Cardiac fibroblast (primary cell): ENCODE data around the gene GDI2.

ENCODE experiments used
- DNase-seq, 2 donors: peaks; one replicate each; pipeline versions ENCODE4 v3.0.0 to v3.0.0-alpha.2; 2010; ENCODE audit warnings: low read depth in 2 of 2
- H3K4me3 ChIP-seq, 2 donors: replicated peaks in 1 of 2; 1 replicate in 1 of 2; 2 replicates in 1 of 2; pipeline ENCODE4 v1.5.1; 2011; ENCODE audit warnings: low read depth in 2 of 2, low read length in 2 of 2, mild to moderate bottlenecking in 2 of 2, moderate library complexity in 1 of 2
- TF ChIP-seq, protein P1 (sequence below): IDR thresholded peaks from one replicate; pipeline ENCODE4 v1.5.1; 2011; ENCODE audit warnings: low read depth, mild to moderate bottlenecking, low read length, inconsistent platforms

Gene GDI2

DNA sequence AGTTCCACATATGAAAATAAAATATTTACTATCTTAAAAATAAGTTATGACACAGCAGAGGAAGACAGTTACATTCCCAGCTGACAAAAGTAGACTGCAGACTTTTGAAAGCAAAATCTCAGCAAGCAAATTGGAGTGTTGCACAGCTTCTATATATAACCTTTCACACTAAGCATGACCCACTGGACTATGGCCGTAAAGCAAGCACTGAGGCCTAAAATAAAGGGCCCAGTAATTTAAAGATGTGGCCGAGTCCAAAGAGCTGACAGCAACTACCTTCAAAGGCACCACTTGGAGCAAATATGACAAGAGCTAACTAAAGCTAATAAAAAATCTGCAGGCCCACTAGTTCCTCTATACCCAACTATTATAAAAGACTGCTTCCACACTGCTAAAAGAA lies 6.5 kb downstream of the GDI2 start:
- TF ChIP-seq, protein P1, sequence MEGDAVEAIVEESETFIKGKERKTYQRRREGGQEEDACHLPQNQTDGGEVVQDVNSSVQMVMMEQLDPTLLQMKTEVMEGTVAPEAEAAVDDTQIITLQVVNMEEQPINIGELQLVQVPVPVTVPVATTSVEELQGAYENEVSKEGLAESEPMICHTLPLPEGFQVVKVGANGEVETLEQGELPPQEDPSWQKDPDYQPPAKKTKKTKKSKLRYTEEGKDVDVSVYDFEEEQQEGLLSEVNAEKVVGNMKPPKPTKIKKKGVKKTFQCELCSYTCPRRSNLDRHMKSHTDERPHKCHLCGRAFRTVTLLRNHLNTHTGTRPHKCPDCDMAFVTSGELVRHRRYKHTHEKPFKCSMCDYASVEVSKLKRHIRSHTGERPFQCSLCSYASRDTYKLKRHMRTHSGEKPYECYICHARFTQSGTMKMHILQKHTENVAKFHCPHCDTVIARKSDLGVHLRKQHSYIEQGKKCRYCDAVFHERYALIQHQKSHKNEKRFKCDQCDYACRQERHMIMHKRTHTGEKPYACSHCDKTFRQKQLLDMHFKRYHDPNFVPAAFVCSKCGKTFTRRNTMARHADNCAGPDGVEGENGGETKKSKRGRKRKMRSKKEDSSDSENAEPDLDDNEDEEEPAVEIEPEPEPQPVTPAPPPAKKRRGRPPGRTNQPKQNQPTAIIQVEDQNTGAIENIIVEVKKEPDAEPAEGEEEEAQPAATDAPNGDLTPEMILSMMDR = no peak
- H3K4me3 ChIP-seq = no peak overlapping the region
- DNase-seq = no peak

DNA sequence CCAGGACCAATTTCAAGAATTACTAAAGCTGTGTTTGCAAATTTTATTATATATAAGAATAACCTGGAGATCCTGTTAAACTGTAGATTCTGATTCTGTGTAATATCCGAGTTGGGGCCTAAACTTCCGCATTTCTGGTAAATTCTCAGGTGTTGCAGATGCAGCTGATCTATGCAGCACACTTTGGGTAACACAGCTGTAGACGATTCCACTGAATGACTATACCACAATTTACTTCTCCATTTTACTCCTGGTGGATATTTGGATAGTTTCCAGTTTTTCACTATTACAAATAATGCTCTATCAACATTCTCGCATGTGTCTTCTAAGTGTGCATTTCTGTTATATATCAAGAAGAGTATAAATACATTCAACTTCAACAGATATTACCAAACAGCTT lies 7.5 kb downstream of the GDI2 start:
- no peak overlapping the region for H3K4me3 ChIP-seq
- no peak for DNase-seq
- TF ChIP-seq, protein P1 = no peak

DNA sequence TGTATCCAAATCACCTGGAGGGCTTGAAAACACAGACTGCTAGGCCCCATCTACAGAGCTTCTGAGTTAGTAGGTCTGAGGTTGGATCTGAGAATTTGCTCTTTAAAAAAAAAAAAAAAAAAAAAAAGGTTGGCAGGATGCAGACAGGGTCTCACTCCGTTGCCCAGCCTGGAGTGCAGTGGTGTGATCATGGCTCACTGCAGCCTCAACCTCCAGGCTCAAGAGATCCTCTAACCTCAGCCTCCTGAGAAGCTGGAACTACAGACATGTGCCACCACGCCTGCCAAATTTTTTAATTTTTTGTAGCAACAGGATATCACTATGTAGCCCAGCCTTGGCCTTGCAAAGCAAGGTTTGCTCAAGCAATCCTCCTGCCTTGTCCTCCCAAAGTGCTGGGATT lies 8.0 kb downstream of the GDI2 start:
- DNase-seq = no peak
- H3K4me3 ChIP-seq = no peak overlapping the region
- TF ChIP-seq, protein P1 = no peak

DNA sequence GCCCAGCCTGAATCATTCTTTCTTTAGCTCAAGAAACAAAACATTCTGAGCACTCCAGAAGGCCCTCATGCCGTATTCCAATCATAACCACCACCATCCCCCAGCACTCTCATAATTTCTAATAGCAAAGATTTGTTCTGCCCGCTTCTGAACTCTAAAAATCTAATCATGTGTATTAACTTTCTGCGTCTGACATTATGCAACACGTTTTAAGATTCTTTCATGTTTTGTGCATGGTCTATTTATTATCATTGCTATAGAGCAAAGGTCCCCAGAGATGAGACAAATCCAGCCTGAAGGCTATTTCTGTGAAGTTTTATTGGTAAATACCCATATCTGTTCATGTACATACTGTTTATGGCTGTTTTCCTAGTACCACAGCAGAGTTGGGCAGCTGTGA lies 8.8 kb downstream of the GDI2 start:
- TF ChIP-seq, protein P1 = no peak
- H3K4me3 ChIP-seq = no peak overlapping the region
- no peak for DNase-seq

DNA sequence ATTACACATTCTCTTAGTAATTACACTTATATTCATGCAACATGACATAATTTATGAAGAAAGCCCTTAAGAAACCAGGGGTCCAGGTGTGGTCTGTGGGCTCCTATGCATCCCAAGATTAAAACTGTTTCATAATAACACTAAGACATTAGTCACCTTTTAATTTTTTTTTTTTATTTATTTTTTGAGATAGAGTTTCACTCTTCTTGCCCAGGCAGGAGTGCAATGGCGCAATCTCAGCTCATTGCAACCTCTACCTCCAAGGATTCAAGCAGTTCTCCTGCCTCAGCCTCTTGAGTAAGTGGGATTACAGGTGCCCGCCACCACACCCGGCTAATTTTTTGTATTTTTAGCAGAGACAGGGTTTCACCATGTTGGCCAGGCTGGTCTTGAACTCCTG lies 12.5 kb downstream of the GDI2 start:
- no peak for DNase-seq
- no peak overlapping the region for H3K4me3 ChIP-seq
- TF ChIP-seq, protein P1 = no peak

DNA sequence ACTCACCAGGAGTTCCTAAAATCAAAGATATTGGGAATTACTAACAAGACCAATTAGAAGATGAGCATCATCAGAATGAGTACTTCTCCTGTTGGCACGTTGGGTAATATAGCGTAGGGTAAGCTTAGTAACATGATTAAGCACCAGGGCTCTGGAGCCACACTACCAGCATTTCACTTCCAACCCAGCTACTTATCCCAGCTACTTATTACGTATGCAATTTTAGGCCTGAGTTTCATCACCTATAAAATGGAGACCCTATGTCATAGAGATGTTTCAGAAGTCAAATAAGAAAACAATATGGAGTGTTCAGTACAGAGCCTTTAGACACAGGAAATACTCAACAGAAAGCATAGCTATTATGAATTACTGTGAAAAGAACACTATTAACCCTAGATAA lies 19.0 kb downstream of the GDI2 start:
- DNase-seq = no peak
- TF ChIP-seq, protein P1 = no peak
- H3K4me3 ChIP-seq = no peak overlapping the region

DNA sequence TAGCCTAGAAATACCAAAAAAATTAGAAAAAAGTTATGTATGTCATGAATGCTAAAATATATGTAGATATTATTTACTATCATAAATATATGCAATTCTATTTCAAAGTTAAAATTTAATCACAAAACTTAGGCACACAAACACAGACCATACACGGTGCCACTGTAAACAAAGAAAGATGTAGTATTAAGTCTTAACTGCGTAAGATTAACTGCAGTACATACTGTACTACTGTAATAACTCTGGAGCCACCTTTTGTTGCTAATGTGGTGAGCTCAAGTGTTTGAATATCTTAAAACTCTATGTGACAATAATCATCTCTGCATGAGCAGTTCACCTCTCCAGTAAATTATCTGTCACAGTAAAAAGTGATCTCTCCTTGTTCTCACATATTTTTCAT lies 23.6 kb downstream of the GDI2 start:
- no peak for DNase-seq
- no peak overlapping the region for H3K4me3 ChIP-seq
- TF ChIP-seq, protein P1 = no peak
